HG02973 (cell line): ENCODE results near the gene RETREG1.
"Not testable (repeated sequence)": the region's sequence is repeated elsewhere in the genome, so short reads cannot be mapped to it uniquely, and the experiment has no call there.

Source experiments
- ATAC-seq: cut with Tn5 transposase; IDR thresholded peaks from one replicate; pipeline ENCODE4 v1.9.1; 2021; ENCODE audit warnings: moderate library complexity; ENCODE audit not compliant: unreplicated experiment

RETREG1 gene

GRCh38 chr5:16557477-16557876, 59.3 kb downstream of the RETREG1 start:
- no peak for ATAC-seq

DNA sequence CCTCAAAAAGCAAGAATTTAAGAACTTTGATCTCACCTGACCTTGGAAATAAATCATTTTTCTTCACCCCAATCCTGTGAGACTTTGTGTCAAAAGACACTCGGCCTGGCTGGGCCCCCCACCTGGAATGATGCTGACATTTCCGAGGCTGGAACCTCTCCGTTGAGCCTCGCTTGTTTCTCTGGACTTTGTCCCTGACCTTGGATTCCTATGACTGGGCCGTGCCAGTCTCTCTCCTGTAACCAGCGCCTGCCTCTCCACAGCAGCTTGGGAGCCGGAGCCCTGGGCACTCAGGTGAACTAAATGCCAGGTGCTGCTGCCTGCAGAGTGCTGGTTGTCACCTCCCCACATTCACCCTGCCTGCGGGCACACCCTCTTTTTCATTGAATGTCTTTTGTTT, 62.7 kb downstream of the RETREG1 start:
- no peak for ATAC-seq

DNA sequence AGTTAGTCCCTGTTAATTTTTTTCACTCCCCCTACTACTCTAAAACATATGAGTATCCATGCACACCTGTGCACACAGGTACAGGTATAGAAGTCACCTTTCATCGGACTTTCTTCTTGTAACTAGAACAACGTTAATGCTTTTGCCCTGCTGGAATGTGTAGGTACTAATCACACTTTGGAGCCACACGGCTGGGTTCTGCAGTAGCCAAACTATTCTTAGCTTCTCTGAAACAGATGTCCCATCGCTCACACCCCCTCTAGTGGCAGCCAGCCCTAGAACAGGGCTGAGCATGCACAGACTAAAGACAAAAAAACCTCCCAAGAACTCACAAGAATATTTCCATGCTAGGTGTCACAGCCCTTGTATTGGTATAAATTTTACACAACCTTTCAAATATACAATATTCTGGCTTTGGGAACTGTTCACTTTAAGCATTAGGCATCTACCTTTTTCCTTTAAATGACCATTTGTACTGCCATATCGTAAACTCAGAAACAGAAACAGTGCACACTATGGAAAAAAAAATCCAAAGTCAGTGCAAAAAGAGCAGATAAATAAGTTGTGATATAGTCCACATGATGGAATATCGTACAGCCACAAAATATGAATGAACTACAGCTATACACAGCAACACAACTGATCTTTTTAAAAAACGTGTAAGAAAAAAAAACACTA, 64.0 kb downstream of the RETREG1 start:
- peak; percentile 85 for ATAC-seq

DNA sequence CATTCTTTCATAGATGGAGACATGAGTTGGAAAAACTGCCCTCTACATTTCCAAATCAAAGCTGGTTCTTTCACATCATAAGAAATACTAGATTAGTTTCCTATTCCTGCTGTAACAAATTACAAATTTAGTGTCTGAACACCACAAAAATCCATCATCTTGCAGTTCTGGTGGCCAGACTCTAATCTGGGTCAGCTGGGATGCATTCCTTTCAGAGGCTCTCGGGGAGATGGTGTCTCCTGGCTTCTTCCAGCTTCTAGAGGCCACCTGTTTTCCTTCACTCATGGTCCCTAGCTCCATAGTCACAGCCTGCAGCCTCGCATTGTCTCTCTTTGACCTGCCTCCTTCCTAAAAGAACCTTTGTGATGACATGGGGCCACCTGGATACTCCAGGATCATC, 65.2 kb downstream of the RETREG1 start:
- ATAC-seq: no peak

- peak; percentile 71 for ATAC-seq
Measured at GRCh38 chr5:16550316-16550952, 66.4 kb downstream of the RETREG1 start.

- ATAC-seq: no peak
Measured at GRCh38 chr5:16549491-16550206, 67.1 kb downstream of the RETREG1 start.

GRCh38 chr5:16548812-16549211, 68.0 kb downstream of the RETREG1 start:
- ATAC-seq: no peak

GRCh38 chr5:16548115-16548514, 68.7 kb downstream of the RETREG1 start:
- ATAC-seq: no peak

DNA sequence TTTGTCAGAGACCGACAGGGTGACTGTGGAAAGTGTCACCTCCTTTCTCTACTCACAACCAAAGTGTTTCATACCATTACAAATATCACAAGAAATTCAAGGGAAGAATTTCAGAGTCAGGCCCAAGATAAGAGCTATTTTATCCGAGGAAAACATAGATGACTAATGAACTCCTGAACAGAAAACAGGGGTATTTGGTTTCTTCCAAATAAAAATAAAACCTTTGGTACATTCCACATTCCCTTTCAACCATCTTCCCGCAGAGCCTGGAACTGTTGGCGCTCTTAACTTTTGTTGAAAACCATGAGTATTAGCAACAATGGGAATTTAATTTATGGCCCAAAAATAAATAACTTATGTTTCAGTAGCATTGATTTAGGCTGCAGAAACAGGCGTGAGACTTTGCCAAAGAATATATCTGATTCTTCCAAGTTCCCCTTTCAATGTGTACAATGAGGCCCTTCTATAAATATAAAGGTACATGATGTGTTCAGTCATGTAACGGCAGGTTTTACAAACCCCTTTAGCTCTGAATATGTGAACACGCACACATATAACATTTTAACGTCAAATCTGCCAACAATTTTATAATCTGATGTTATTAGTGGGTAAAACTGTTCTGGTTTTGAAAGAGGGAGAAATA, 69.5 kb downstream of the RETREG1 start:
- no peak for ATAC-seq

DNA sequence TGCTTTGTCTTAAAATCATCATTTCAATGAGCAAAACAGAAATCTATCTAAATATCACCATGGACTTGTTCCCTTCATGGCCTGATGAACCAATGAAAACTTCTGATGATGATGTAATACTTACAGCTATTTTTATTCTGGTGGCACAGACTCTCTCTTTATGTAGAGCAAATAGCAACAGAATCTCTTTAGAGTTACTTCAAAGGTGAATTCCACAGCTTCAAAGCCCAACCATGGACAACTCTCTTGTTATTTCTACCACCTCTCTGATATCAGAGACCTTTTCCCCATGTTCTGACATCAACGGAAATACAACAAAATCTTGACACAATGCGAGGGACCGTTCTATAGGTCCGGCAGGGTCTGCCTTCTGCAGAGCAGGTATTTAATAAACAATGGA, 70.1 kb downstream of the RETREG1 start:
- ATAC-seq: no peak

DNA sequence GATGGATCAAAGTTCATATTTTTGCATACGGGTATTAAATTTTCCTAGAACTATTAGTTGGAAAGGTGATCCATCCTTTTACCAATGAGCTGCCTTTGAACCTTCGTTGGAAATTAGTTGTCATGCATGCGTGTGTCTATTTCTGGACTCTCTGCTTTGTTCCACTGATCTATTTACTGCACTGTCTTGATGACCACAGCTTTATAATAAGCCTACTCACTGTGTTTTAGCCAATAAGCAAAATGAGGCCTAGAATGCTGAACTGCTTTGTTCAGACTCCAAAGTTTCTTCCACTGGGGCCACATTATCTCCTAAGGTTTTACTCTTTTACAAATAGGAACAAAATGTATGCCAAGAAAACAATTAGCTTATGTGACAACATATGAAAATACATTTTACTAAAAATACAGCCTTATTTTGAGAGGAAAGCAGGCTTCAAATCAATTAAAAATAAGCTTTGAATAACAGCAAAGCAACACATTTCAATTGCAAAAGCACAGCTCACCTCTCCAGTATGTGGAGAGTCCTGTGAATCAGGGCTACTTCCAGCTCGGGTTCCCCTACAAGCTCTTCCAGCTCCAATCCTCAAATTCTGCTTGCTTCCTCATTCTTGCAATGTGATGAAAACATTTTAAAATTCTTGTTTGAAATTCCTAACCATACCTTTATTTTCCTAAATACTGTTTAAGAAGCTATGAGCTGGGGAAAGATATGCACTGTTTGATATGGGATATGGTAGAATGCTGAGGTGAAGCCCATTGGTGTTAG, 72.0 kb downstream of the RETREG1 start:
- no peak for ATAC-seq

DNA sequence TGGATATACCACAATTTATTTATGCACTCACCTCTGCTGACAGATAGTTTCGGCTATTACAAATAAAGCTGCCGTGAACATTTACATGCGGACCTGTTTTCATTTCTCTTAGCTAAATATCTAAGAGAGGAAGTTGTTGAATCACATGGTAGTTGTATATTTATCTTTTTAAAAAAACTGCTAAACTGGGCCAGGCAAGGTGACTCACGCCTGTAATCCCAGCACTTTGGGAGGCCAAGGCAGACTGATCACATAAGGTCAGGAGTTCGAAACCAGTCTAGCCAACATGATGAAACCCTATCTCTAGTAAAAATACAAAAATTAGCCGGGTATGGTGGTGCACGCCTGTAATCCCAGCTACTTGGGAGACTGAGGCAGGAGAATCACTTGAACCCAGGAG, 73.6 kb downstream of the RETREG1 start:
- ATAC-seq: not testable (repeated sequence)

DNA sequence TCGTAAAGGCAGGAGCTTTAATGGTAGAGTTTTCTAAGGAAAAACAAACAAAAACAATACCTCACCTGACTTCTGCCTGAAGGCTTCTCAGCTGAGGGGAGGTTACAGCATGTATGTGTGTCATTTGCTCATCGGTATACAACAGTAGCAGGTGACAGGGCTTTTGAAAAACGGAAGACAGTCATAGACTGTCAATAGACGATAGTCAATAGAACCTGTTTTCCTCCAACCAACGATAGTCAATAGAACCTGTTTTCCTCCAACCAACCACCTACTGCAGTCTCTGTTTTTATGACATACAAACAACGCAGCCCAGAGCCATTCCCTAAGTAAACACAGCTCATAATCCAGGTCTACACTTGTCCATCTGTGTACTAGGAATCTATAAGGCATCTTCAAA, 74.6 kb downstream of the RETREG1 start:
- no peak for ATAC-seq

DNA sequence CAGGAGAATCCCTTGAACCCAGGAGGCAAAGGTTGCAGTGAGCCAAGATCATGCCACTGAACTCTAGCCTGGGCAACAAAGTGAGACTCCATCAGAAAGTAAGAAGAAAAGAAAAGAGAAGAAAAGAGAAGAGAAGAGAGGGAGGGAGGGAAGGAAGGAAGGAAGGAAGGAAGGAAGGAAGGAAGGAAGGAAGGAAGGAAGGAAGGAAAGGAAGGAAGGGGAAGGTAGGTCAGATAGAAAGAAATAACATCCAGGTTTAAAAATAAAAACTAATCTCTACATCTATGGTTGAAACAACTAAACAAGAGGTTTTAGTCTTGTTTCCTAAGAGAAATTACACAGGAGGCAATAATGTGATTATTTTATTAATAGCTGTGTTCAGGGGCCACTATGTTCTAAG, 75.2 kb downstream of the RETREG1 start:
- ATAC-seq: not testable (repeated sequence)

DNA sequence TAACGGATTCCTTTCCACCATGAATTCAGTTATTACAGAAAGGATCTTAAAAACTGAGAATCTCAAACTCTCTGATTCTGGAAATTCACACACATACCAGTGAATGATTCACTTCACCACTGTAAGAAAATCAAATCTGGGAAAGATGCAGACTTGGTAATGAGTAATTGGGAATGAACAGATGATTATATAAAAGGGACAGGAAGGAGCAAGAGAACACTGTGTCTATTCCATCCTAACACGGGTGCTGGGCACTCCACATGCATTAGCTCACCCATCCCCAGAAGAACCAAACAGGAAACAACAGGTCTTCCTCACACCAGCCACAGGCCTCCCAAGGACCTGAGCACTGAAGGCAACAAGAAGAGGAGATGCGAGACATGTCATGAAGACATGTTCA, 76.4 kb downstream of the RETREG1 start:
- ATAC-seq: no peak

DNA sequence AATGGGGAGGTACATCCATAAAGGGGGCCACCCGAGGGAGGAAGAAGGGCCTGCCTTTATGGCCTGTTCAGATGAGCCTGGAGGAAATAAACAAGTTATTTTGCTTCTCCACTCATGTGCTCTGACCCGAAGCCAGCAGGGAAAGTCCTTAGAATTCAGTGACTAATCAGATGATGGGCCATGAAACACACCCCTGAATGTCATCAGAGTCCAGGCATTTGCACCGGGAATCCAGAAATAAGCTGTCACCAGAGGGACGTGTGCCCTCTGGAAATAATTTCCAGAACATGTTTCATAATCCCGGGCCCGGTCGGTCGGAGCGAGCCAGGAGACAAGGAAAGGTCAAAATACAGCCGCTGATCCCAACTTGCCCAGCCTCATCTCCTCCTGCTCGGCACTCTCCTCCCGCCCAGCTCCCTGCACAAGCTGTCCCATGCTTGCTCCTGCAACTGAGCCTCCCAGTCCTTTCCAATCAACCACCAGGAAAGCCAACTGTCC, 77.6 kb downstream of the RETREG1 start:
- no peak for ATAC-seq

- ATAC-seq: no peak
Measured at GRCh38 chr5:16538006-16538405, 78.8 kb downstream of the RETREG1 start.

DNA sequence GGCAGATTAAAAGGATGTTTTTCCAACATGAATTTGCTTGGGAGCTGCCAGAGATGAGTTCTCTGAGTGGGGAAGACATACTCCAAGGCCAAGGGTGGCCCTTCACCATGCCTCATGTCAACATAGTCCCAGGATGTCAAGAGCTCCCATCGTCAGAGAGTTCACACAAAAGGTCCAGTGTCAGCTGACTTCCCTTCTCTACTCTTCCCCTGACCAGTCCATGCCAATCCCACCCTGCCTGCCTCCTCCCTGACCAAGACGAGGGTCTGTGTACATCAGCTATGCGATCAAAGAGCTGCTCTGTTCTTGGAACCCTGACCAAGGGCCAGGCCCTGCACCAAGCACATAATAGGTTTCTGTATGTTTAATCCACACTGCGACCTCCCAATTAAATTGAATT, 80.0 kb downstream of the RETREG1 start:
- ATAC-seq: no peak

DNA sequence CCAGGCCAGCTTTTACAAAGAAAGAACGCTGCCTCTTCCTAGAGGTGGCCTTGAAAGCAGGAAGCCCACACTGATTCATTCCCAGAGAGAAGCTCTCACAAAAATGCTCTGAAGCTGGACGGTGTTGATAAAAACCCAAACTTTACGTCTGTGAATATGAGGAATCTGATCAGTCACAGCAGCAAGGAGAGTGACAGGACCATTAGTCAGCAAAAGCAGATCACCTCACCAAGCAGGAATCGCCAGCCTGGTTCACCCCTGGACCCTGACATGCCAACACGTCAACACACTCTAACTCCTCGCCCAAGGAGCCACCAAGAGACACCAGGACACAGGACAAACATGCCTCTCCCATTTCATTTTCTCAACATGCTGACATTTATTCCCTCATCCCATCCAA, 80.6 kb downstream of the RETREG1 start:
- no peak for ATAC-seq

DNA sequence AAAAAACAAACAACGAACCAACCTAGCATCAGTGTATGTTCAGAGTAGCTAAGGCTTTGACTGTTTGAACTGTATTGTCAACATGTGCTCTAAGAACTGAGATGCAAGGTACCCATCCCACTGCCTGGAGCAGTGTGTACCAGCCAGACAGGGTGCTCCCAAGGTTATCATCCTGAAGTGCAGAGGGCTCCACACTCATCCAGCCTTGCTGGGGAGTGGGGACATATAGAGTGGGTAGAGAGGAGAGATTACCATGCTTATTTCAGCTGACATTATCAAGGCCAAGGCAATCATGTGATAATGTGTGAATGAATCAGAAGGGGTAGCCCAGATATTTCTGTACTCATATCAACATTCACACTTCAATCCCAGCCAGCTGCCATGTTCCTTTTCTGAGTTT, 82.5 kb downstream of the RETREG1 start:
- no peak for ATAC-seq
